Measurements from ENCODE around the gene PIMREG.

DNA sequence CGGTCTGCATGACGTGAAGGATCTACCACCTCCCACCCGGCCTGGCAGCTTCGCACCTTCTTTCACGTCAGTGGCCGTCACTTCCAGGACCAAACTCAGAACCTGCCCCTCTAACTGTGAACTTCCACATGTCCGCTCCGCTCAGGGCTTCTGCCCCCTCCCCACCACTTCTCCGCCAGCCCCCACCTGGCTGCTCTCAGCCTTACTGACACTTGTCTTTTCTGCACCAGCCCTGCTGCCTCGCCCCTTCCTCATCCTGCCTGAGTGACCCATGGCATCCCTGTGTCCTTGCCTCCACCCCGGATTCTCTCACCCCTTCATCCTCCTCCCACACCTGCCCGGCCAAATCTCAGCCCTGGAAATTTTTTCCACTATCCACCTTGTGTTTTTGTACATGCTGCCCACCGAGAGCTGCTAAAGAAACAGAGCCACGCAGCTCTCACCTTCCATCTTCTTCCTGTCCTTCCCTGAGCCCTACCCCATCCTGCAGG, 14.2 kb downstream of the PIMREG start:
- TF ChIP-seq, protein P1, sequence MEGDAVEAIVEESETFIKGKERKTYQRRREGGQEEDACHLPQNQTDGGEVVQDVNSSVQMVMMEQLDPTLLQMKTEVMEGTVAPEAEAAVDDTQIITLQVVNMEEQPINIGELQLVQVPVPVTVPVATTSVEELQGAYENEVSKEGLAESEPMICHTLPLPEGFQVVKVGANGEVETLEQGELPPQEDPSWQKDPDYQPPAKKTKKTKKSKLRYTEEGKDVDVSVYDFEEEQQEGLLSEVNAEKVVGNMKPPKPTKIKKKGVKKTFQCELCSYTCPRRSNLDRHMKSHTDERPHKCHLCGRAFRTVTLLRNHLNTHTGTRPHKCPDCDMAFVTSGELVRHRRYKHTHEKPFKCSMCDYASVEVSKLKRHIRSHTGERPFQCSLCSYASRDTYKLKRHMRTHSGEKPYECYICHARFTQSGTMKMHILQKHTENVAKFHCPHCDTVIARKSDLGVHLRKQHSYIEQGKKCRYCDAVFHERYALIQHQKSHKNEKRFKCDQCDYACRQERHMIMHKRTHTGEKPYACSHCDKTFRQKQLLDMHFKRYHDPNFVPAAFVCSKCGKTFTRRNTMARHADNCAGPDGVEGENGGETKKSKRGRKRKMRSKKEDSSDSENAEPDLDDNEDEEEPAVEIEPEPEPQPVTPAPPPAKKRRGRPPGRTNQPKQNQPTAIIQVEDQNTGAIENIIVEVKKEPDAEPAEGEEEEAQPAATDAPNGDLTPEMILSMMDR (conservative IDR thresholded peaks at IDR 0.05 in 1 of 2, IDR thresholded peaks at IDR 0.05 in 1 of 2; ENCODE audit: extremely low read depth in 1 of 2, insufficient read depth in 1 of 2, low read depth in 1 of 2, low read length in 2 of 2) = no peak
- no peak for TF ChIP-seq EZH2 (IDR thresholded peaks at IDR 0.05; ENCODE audit: borderline replicate concordance, low read length)

Measured in mammary epithelial cell (primary cell).